ENCODE measurements around the gene TDRD7.

DNA sequence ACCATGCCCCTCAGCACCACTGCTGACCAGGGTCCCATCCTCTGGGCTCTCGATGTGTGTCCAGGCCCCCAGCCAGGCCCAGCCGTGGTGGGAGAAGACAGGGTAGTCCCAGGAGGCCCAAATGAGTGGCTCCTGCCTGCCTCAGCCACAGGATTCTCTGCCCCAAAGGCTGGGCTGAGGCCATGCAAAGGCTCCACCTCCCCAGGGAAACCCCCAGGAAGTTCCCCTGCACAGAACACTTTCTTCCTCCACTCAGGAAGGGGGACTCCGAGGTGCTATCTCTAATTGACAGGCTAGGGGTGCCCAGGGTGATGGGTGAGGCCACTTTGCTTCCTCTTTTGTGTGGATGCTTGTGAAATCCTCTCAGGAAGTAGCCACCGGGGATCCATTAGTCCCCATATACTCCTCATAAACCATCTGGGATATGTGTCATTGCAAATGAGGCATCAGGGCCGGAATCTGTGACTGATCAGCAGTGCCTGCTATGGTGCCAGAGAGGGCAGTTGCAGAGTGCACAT, 23.1 kb upstream of the TDRD7 start:
- TF ChIP-seq CTCF (IDR thresholded peaks at IDR 0.05; ENCODE audit: poor library complexity, severe bottlenecking) (no peak), SMC3 (conservative IDR thresholded peaks at IDR 0.05; ENCODE audit: poor library complexity) (no peak), EZH2 (IDR thresholded peaks at IDR 0.05; ENCODE audit: borderline replicate concordance, insufficient read depth, low read length, poor library complexity, severe bottlenecking) (no peak), EP300 (conservative IDR thresholded peaks at IDR 0.05; ENCODE audit: poor library complexity, severe bottlenecking) (no peak), RAD21 (conservative IDR thresholded peaks at IDR 0.05) (no peak), REST (IDR thresholded peaks at IDR 0.05; ENCODE audit: borderline replicate concordance) (no peak), MXI1 (conservative IDR thresholded peaks at IDR 0.05; ENCODE audit: poor library complexity, severe bottlenecking) (no peak), POLR2AphosphoS5 (IDR thresholded peaks at IDR 0.05) (no peak)
